Hematopoietic multipotent progenitor cell treated with erythropoietin and hydrocortisone succinate and interleukin-3 and kit ligand, for 8 days (in vitro differentiated cells): Measurements from ENCODE around the gene PRKAG2.
A peak's percentile ranks its signal among the peaks of the same experiment; 100 is the strongest.
"Not testable (repeated sequence)": the region's sequence is repeated elsewhere in the genome, so short reads cannot be mapped to it uniquely, and the experiment has no call there.

Experiments used
- DNase-seq: peaks from one replicate; pipeline ENCODE4 v3.0.0-alpha.2; 2015

Gene PRKAG2

DNA sequence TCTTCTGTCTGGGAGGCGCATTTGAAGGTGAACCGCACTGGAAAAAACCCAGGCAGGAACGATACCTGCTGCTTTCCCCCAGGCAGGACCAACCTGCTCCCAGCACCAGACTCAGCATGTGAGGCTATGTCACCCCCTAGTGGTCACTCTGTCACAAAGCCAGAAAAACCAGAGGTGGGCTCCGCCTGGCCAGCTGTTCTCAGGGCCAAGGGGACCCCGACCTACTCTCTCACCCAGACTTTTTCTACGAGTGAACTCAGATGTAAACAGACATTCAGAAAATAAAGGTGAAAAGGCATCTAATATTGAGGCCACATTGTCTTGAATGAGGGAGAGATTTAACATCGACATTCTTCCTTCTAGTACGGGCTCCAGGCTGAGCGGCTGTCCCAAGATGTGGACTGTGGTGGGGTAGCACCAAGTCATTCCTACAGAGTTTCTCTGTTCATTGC lies 117.3 kb downstream of the PRKAG2 start:
- peak; percentile 47 for DNase-seq

DNA sequence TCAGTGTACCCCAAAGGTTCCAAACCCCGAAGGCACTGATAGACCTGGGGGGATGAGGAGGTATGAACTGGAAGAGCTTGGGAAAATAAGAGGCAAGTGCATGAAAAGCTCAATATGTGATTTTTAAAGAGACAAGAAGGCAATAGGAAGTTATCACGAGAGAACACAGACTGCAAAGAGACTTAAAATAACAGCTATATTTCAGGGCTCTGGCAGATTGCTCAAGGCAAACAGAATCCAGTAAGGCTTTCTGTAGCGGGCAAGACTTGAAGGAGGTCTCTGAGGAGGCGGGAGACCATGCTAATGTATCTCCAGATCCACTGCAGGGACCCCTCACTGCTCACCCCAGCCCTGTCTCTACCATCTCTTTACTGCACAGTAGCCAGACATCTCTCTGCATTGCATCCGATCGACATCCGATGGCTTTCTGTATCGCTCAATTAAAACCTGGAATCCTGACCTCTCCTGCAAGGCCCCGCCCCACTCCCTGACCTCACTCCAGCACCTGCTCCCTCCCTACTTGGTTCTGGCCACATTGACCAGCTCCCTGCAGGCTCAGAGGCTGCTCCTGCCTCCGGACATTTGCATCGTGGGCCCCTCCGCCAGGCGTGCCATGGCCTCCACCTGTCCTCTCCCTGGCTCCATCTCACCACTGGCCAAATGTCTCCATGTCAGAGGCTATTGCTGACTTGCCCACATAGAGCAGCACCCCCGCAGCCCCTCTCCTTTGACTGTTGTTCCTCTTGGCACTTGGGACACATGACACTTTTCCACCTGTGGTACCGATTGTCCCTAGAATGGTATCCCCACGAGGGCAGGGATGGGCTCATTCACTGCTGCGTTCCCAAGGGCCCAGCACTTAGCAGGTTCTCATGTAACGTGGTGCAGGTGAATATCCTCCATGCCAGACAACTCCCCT lies 118.0 kb downstream of the PRKAG2 start:
- DNase-seq: no peak

DNA sequence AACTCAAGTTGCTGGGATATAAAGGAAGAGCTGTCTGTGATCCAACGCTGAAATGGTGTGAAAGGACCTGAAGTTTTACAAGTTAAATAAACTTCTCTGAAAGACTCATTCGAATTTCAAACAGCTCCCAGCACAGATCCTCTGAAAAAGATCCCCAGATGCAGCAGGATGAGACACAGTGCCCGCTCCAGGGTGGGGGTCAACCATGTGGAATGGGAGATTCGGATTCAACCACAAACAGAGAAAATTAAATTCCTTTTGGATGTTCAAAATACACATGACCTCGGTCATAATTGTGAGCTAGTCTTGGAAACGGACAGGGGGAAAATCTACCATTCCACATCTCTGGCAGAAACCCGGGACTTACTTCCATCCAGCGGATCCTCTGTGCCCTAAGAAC lies 119.6 kb downstream of the PRKAG2 start:
- DNase-seq: no peak

DNA sequence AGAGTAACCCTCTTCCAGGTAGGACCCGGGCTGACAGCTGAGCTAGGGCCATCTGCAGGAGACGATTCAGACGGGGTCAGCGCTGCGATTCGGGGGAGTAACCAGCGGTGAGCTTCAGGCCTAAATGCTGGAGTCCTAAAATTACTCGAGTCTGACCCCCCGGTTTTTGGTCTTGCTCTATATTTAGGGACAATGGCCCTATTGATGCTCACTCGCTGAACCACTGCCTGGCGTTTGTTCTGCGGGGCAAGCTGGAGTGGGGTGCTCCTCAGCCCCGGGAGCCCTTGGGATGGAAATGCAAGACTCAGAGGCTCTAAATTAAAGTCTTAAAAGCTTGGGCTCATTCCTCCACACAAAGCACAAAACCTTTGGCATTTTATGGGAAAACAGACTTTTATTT lies 120.0 kb downstream of the PRKAG2 start:
- no peak for DNase-seq

DNA sequence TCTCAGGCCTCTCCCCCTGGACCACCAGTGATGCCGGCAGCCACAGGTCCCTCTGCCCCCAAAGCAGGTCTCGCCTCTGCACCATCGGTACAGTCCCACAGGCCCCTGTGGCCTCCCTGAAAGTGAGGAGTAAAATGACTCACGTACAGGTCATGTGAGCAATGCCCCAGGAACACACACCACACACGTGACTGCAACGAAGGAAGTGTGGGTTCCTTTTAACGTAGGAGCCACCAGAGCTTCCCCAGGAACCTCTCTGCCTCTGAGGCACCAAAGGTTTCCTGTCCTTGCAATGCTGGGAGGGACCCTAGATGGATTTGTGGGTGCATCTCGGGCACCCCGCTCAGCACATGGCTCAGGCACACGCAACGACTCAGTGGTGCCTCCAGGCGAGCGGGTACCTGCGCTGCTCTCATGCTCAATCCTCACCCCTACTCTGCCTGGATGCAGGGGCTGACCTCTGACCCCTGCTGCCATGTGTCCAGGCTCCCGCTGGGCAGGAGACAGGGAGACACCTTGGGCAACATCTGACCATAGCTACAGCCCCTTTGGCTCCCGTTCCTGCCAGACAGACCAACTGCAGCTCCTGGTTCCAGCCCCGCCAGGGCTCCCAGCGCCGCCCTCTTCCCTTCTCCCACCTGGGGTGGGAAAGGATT lies 120.7 kb downstream of the PRKAG2 start:
- DNase-seq: no peak

DNA sequence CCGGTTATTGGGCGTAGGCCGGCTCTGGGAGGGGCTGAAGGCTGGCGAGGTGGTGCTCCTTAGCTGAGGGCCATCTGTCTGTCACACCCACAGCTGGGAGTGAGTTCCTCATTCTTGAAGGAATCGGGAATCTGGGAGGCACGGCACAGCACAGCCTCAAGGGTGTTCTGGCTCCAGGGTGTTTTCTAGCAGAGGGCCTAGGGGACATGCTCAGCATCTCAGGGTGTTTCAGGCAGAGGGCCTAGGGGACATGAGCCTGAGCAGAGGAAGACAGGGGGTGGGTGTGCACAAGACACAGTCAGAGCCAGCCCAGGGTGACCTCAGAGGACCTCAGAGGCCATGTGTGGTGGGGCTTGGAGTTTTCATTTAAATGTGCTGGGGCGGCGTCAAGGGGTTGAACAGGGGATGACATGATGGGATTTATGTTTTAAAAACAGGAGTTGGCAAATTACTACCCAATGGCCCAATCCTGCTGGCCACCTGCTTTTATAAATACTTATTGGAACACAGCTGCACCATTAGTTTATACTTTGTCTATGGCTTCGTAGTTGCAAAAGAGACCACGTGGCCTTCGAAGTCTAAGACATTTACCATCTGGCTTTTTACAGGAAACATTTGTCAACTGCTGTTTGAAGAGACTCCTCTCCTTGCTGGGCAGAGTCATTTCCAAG lies 121.6 kb downstream of the PRKAG2 start:
- DNase-seq: no peak

DNA sequence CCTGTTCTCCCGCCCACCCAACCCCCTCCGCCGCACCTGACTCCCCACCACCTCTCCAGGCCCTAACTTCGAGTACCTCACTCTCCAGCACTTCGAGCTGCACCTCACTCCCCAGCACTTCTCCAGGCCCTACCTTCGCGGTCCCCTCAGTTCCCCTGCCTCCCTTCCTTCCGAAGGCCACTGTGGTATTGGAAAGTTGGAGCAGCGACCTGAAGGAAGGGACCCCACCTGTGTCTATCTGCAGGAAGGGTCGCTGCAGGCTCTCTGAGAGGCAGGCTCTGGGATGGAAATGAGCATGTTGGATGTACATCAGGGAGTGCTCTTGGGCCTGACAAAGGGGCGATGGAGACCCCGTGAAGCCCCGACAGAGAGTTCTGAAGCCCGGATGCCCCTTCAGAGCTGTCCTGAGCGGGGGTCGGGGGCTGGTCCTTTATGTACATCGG lies 122.2 kb downstream of the PRKAG2 start:
- no peak for DNase-seq

DNA sequence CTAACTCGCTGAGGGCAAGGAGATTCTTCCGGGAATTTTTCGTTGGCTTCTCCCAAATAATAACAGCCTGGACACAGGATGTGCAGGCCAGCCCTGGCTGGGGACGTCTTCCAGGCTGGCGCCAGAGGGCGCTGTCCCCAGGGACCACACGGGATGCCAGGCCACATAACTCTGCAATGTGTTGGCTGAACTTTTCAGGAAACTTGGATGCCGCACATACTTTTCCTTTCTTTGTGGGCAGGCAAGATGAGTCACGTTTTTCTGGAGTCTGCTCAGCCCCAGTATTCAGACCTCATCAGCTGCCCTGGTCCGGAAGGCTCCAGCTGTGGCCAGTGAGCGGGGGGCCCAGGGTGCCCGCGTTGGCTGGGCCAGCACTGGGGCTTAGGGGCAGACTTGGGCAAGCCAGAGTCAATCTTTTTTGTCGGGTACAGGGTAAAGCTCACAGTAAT lies 122.7 kb downstream of the PRKAG2 start:
- DNase-seq: peak; percentile 32

DNA sequence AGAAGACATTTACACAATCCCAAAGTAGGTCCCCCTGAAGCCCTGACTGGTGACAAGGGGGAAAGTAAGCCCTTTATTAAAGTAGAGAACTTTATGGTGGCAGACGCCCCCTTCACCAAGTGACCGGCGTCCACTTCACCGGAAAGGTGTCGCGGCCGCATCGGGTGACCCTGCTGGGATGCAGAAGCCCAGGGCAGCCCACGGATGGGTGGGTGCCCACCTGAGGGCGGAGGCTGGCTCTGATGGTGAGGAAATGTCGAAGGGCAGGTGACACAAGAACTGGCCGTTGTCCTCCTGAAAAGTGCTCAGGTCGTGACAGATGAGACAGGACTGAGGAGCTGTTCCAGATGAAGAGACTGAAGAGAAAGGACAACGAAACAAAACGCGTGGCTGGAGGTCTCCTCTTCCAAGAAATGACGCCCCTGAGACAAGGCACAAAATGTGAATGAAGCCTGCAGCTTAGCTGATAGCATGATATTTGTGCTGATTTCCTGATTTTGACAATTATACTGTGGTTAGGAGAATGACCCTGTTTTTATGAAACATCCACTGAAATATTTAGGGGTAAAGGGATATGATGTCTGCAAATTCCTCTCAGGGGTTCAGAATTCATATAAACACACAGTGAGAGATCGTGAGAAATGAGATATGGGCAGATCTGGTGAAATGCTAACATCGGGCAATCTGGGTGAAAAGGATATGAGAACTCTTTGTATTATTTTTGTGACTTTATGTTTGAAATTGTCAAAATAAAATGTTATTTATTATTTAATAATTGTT lies 123.9 kb downstream of the PRKAG2 start:
- DNase-seq: no peak

DNA sequence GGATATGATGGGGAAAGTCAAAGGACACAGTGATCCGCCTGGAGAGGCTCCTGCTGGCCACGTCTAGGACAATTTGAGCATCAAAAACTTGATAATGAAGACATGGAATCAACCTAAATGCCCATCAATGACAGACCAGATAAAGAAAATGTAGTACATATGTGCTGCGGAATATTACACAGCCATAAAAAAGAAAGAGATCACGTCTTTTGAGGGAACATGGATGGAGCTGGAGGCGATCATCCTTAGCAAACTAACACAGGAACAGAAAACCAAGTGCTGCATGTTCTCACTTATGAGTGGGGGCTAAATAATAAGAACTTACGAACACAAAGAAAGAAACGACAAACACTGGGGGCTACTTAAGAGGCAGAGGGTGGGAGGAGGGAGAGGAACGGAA lies 124.9 kb downstream of the PRKAG2 start:
- no peak for DNase-seq

DNA sequence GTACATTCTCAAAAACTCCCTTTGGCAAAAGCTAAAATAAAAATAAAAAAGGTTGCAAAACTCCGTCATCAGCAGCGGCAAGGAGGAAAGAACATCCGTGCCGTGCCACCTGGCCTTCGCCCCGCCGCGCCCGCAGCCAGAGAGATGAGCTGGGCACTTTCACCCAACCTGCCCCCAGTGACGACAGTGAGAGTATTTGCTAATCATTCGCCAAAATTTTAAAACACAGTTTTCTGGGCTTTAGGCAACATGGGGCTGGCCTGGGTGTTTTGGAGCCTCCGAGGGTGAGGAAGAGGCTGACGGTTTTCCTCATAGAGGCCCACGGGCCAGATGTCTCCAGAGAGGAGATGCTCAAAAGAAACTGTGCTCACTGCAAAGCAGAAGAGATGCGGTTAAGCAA lies 128.2 kb downstream of the PRKAG2 start:
- no peak for DNase-seq

DNA sequence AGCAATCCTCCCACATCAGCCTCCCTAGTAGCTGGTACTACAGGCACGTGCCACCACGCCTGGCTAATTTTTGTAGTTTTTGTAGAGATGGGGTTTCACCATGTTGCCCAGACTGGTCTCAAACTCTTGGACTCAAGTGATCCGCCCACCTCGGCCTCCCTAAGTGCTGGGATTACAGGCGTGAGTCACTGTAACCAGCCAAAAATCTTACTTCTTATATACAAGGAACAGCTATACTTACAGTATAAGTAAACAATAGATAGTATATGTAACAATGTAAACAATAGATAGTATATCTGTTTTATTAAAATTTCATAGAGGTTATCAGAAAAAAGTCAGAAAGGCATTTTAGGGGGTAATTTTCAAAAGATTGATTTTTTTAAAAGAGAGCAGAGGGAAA lies 128.9 kb downstream of the PRKAG2 start:
- DNase-seq: not testable (repeated sequence)

DNA sequence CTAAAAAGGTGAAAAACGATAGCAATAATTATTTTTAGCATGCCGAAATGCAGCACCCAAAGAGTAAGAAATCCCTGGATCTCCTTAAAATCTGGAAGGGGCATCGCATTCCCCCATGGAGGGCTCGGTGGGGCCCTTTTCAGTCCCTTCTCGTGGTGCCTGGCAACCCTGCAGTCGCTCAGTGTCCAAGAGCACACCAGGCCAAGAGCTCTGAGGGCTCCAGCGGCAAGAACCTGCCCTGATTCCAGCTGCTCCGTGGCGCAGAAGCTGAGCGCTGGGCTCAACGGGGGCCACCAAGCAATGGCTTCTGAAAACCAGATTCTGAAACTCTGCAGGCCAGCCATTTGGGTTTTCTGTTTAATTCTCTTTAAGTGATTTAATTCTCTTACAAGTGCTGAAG lies 131.2 kb downstream of the PRKAG2 start:
- DNase-seq: no peak

DNA sequence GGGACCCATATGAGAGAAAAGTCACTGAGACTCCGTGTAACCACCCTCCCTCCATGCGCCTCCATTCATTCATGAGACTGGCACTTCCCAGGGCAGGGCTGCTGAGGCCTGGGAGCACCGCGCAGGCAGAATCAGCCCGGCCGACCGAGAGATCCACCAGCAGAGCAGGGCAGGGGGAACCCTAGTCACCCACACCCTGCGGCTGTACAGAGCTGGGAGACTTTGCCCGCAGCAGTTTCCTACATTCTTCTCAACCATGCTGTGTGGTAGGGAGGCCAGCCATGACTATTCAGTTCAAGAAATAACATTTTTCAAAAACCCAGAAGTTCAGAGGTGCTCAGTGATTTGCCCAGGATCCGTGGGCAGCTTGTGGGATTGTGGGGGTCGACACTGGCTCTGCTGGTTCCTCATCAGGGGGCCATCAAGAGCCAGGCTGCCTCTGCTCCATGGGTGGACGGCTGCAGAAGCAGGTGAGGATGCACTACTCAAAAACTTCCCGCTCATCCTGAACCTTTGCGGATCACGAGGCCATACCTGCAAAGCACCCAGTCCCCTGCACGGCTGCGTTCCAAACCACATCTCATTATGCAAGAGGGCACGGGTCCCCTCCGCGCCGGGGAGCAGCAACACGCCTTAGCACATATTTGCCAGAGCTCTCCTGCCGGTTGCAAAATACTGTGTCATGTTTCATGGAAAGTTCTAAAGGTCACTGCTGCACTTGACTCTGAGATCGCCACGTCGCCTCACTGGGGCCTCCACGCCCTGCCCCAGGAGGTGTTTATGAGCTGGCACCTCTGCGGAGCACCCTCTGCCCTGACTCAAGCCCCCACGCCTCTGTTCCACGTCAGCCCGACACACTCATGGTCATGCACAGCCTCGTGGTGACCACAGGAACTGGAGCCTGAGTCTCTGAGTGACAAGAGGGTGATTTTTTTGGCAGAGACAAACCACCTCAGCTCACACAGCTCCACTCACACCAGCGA lies 132.0 kb downstream of the PRKAG2 start:
- DNase-seq: no peak

DNA sequence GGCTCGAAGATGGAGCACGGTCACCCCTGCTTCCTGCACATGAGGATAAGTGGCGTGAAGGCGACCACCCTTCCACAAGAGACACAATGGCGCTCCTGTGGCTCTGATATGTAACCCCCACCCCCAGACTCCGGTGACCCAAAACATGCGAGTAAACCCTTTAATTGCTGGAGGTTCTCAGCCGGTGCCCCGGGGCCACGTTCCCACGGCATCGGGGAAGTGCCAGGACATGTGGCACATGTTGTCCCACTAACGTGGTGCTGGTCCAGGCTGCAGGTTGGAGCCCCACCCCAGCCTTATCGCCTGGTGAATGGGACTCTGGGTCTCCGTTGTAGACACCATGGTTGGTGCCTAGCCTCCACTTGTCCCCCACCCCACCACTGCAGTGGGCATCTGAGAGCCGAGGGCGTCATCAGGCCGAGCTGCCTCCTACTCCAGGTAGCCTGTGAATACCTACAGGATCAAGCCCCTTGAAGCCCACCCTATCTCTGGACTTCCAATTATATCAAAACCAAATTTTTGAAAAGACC lies 132.8 kb downstream of the PRKAG2 start:
- no peak for DNase-seq

DNA sequence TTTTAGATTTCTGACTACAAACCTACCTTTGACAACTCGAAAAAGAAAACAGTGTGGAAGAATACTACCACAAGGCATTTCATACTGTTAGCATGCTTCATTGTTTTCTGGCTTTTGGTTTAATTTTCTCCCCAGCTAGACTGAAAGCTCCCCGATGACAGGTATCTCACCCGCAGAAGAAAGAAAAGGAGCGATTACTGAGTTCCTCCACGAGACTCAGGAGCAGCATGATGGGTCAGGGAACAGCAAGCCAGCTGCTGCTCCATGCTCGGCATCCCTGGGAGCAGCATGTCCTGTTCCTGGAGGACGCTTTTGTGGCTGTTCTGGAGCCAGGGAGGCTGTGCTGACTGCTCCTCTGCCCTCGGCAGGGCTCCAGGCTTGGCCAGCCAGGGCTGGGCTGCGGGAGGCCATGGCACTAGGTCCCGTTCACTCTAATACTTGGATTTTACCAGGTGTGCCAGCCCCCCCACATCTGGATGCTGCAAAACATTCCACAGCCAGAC lies 133.4 kb downstream of the PRKAG2 start:
- DNase-seq: no peak

DNA sequence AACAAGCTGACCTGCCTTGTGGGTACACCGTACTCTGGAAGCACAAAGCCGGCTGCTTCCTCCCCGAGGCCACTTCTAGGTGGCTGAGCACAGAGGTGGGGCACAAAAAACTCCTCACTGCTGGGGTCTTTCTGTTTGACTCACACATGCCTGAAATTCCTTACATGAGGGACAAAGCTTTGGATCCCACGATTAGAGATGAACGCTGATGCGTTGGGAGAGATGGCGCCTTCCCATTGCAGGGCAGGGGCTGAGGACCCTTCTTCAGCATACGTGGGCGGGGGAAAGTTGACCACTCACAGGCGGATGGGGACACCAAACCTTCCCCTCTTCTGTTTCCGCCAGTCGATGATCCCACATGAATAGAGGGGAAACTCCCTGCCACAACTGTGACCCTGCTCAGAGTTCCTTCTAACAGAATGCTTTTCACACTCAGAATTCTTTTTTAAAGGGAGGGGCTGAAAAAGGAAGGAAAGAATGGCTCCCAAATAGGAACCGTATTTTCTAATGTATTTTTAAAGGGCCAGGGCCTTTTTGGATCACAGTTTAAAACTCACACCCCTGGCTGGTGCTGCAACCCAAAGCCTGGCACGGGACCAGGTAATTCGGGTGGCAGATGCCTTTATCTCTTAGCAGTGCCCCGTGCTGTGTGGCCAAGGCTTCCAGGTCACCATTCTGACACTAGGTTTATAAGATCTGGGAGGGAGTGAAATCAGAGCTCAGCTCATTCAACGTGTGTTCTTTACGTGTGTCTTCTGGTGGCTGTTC lies 134.0 kb downstream of the PRKAG2 start:
- peak; percentile 30 for DNase-seq

DNA sequence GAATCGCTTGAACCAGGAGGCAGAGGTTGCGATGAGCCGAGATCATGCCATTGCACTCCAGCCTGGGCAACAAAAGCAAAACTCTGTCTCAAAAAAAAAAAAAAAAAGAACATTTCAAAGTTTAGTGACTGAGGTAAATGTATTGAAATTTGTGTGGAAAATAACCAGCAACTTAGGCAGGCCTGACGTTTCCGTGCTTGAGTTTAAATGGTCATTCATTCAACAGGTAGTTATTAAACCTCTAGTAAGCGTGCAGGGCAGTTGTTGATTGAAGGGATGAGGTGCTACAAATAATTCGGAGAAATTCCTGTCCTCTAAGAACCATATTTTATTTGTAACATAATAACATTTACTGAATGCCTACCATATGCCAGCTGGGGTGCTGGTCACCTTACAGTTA lies 135.3 kb downstream of the PRKAG2 start:
- DNase-seq: no peak

DNA sequence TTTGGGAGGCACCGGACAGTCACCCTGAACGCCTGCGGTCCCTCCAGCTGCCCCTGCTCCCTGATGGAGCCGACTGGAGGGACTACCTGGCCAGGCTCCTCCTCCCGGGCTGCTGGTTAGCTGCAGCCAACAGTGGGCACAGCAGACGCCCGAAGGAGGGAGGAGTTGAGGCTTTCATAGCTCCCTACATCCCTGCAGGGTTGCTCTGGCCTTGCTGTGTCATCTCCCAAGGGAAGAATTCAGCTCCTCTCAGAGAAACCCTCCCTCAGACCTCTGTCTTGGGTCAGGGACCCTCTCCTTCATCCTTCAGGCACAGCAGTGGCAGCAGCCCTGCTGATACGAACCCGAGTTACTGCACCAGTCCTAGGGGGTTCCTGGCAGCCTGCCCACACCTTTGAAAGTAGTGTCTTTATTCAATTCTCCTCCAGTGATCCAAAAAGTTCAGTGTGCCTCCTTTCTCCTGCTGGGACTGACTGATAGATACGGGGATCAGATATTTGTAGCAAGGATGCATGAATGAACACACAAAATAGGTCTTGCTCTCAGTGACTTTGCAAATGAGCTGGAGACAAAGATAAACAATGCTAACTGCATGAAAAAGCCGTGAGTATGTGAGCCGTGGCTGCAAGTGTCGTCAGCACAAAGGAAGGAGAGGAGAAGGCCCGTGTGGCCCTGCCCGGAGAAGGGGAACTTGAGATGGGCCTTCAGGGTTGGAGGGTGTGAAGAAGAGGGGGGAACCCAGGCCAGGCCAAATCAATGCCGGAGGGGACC lies 136.6 kb downstream of the PRKAG2 start:
- no peak for DNase-seq
